Measurements from ENCODE around the gene IGF2BP2. TPM values are rescaled to one million over a fixed set of nuclear protein-coding genes. Genes with fewer than 3 reads are reported as not detected.

The IGF2BP2 gene
- total and polyA plus RNA-seq, 2 of the 8 experiments (the other 6 are each of a cell fraction or from before 2014, with no cell fraction given) = 7.4 to 121 TPM

- TF ChIP-seq PHF8 (conservative IDR thresholded peaks at IDR 0.05; ENCODE audit: low read depth, low read length) = no peak
- no peak for TF ChIP-seq POLR2AphosphoS5 (IDR thresholded peaks at IDR 0.05; ENCODE audit: low read depth, low read length)
- TF ChIP-seq CTCF (IDR thresholded peaks at IDR 0.05; ENCODE audit: control extremely low read depth in 1 of 3, insufficient read depth in 1 of 3, low read depth in 1 of 3, low read length in 3 of 3) = no peak
- TF ChIP-seq, protein P1, sequence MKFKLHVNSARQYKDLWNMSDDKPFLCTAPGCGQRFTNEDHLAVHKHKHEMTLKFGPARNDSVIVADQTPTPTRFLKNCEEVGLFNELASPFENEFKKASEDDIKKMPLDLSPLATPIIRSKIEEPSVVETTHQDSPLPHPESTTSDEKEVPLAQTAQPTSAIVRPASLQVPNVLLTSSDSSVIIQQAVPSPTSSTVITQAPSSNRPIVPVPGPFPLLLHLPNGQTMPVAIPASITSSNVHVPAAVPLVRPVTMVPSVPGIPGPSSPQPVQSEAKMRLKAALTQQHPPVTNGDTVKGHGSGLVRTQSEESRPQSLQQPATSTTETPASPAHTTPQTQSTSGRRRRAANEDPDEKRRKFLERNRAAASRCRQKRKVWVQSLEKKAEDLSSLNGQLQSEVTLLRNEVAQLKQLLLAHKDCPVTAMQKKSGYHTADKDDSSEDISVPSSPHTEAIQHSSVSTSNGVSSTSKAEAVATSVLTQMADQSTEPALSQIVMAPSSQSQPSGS (IDR thresholded peaks at IDR 0.05; ENCODE audit: low read length) = no peak
Measured at GRCh38 chr3:185822221-185823000, 2.4 kb downstream of the IGF2BP2 start (continued).

All from H1 (cell line).